Effector memory CD4-positive, alpha-beta T cell (primary cell): Measurements from ENCODE around the gene ADAMTS17.

Experiments
- DNase-seq, 3 donors: peaks; one replicate each; pipeline ENCODE4 v3.0.0-alpha.2; 2020
- H3K27ac ChIP-seq: 2 replicates; pipeline ENCODE4 v1.7.0; 2013; ENCODE audit warnings: mild to moderate bottlenecking, low read length, moderate library complexity; ENCODE audit not compliant: insufficient read depth, poor library complexity, severe bottlenecking
- H3K27me3 ChIP-seq: replicated peaks from 2 replicates; pipeline ENCODE4 v1.7.0; 2013; ENCODE audit warnings: mild to moderate bottlenecking, low read length; ENCODE audit not compliant: insufficient read depth, control insufficient read depth, poor library complexity, severe bottlenecking
- H3K36me3 ChIP-seq: 2 replicates; pipeline ENCODE4 v1.7.0; 2013; ENCODE audit warnings: mild to moderate bottlenecking, low read length, moderate library complexity; ENCODE audit not compliant: control insufficient read depth, insufficient read depth
- H3K4me1 ChIP-seq: 2 replicates; pipeline ENCODE4 v1.7.0; 2013; ENCODE audit warnings: low read length, mild to moderate bottlenecking; ENCODE audit not compliant: control insufficient read depth, insufficient read depth, poor library complexity, severe bottlenecking
- H3K4me3 ChIP-seq: 2 replicates; pipeline ENCODE4 v1.7.0; 2013; ENCODE audit warnings: low read length, low read depth, mild to moderate bottlenecking; ENCODE audit not compliant: insufficient read depth, poor library complexity, severe bottlenecking
- H3K9me3 ChIP-seq: 2 replicates; pipeline ENCODE4 v1.7.0; 2013; ENCODE audit warnings: mild to moderate bottlenecking, low read length, moderate library complexity; ENCODE audit not compliant: control insufficient read depth

ADAMTS17 gene

DNA sequence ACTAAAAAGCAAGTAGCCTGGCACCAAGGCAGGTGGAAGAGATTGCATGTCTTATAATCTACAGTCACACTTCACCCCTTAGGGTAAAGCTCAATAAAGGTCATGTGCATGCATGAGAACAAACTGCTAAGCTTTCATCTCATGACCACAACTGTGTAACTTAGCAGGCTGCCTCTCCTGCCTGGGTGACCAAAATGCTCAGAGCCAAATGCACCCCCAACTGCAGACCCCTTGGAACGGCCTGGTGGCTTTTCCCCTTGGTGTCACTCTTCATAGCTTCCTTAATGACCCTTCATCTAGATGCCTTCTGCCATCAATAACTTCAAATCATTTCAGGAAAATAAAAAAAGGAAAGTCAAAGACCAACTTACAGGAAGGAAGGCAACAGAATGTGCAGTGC lies 88.1 kb downstream of the ADAMTS17 start:
- Histone ChIP-seq H3K9me3 (no peaks in the 10 kb centered on the region), H3K27ac (no peak overlapping the region), H3K27me3 (no peaks in the 10 kb centered on the region), H3K36me3 (no peaks in the 10 kb centered on the region), H3K4me3 (no peak overlapping the region), H3K4me1 (no peaks in the 10 kb centered on the region)
- DNase-seq, result no peak

DNA sequence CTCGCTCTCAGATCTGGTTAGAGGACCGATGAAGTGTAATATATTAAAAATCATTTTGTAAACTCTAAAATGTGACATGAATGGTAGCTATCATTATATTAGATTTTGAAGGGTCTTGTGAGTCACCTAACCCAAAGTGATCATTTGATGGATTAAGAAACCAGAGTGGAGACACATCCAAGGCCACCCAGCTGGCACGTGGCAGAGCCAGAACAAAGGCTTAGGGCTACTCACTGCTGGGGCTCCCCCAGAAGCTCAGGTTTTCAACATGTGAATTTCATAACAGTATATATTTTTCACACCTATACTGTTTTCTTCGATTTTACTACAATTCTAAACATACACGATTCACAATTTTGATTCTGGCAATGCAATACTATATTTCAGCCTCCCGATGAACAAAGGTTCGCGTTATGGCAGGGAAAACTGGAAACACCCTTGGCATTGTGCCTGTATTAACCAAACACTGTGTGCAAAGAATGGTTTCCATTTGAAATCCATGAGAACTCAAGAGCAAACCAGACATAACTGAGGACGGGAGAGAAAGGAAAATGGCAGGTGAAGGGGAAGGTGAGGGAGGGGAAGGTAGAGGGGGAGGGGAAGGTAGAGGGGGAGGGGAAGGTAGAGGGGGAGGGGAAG lies 88.9 kb downstream of the ADAMTS17 start:
- Histone ChIP-seq H3K36me3 (no peaks in the 10 kb centered on the region), H3K4me1 (no peaks in the 10 kb centered on the region), H3K9me3 (no peaks in the 10 kb centered on the region), H3K27ac (no peak overlapping the region), H3K27me3 (no peaks in the 10 kb centered on the region), H3K4me3 (no peak overlapping the region)
- DNase-seq, result no peak

- no peaks in the 10 kb centered on the region for H3K9me3 ChIP-seq
- no peak overlapping the region for H3K27ac ChIP-seq
- H3K27me3 ChIP-seq, result no peaks in the 10 kb centered on the region
- no peaks in the 10 kb centered on the region for H3K36me3 ChIP-seq
- H3K4me3 ChIP-seq, result no peak overlapping the region
- DNase-seq, result no peak
- H3K4me1 ChIP-seq, result no peaks in the 10 kb centered on the region
Observed at GRCh38 chr15:100252359-100252758, 89.4 kb downstream of the ADAMTS17 start.

GRCh38 chr15:100250176-100250800 lies 91.5 kb downstream of the ADAMTS17 start:
- no peaks in the 10 kb centered on the region for H3K27me3 ChIP-seq
- no peak overlapping the region for H3K27ac ChIP-seq
- no peak for DNase-seq
- no peaks in the 10 kb centered on the region for H3K9me3 ChIP-seq
- H3K4me1 ChIP-seq, result no peaks in the 10 kb centered on the region
- no peaks in the 10 kb centered on the region for H3K36me3 ChIP-seq
- H3K4me3 ChIP-seq, result no peak overlapping the region

DNA sequence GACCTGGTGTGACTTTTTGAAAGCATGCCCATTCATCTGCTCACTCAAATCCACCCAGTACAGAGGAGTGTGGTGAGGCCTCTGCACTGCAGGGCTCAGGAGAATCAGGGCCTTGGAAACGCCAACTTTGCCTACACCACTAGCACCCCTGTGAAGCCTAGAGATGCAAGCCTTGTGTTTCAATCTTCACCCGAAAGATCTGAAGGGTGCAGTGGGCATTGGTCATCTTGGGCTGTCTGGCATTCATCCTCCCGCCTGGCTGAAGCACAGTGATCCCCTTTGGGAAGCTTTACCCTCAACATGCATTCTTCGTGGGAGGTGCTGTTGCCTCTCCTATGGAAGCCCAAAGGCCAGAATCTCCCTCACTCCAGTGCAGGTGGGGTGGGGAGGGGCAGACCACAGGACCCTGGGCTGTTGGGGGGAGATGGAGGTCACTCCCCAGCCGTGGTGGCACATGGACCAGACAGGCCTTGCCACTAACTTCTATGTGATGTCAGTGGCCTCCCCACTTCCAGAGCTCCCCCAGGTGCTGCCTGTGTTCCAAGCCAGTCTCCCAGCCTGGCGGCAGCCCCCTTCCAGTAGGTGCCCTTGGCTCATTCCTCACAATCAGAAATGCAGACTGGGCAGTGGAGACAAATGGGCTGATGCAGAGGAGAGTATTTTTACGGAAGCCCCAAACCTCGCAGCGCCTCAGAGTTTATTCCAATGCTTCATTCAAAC lies 92.5 kb downstream of the ADAMTS17 start:
- H3K4me1 ChIP-seq, result no peaks in the 10 kb centered on the region
- no peak overlapping the region for H3K27ac ChIP-seq
- H3K4me3 ChIP-seq, result no peak overlapping the region
- no peak for DNase-seq
- no peaks in the 10 kb centered on the region for H3K27me3 ChIP-seq
- H3K36me3 ChIP-seq, result no peaks in the 10 kb centered on the region
- no peaks in the 10 kb centered on the region for H3K9me3 ChIP-seq

DNA sequence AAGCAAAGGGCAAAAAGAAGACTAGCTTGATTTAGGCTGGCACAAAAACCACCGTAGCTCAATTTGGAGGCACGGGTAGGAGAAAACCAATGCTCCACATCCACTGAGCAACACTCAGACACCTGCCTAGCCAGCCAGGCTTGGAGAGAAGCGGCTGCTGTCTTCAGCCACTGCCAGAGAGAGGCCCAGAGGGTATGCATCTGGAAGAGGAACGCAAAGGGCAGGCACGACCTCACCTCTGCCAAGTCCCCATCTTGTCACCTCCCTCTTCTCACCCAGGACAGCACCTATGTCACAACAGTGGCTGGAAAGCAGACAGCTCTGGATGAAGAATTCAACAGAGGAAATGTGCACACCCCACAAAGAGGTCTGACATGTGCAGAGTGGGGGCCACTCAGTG lies 93.5 kb downstream of the ADAMTS17 start:
- H3K9me3 ChIP-seq, result no peaks in the 10 kb centered on the region
- H3K4me1 ChIP-seq, result no peaks in the 10 kb centered on the region
- H3K4me3 ChIP-seq, result no peak overlapping the region
- H3K27me3 ChIP-seq, result no peaks in the 10 kb centered on the region
- H3K27ac ChIP-seq, result no peak overlapping the region
- no peaks in the 10 kb centered on the region for H3K36me3 ChIP-seq
- DNase-seq, result no peak

DNA sequence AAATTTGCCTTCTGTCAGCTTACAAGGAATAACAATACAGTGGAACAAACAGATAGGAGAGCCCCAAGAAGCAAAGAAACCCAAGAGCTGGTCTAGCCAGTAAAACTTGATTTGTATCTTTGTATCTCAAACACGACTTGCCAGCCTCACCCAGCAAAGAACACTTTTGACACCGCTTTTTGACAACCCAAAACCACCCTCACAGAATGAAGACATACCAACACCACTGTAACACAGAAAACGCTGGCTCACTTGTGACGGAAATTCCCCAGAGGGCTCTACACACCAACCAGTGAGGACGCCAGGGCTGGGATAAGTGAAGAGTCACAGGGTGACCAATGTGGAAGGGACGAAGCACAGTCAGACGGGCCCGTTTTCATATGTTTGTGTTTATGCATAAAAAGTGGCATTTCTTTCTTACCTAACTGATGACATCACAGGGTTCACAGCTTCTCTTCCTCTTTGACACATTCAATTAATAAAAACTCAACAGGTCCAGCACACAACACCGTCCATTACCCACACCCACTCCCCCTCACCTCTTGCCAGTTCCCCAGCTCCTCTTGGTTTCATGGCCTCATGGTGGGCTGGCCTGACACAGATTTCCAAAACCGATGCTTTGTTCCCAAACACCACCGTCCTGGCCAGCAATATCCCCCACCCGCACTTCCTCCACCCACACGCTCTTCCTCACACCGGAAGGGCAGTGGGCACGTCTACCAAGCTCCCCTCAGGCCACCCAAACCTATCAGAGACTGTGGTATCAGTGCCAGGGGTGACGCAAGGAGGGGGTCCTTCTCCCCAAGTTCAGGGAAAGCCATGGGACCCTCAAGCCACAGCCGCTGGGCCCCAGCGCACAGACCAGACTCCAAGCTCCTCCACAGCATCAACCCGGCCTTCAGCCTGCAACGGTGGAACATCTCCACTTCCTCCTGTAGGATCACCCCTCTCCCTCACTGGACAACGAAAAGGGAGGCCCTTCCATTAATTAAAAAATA lies 94.2 kb downstream of the ADAMTS17 start:
- Histone ChIP-seq H3K27me3 (no peaks in the 10 kb centered on the region), H3K4me1 (no peaks in the 10 kb centered on the region), H3K9me3 (no peaks in the 10 kb centered on the region), H3K36me3 (no peaks in the 10 kb centered on the region), H3K27ac (no peak overlapping the region), H3K4me3 (no peak overlapping the region)
- DNase-seq, result no peak

GRCh38 chr15:100245855-100246254 lies 95.9 kb downstream of the ADAMTS17 start:
- no peak overlapping the region for H3K4me3 ChIP-seq
- H3K9me3 ChIP-seq, result no peaks in the 10 kb centered on the region
- H3K27ac ChIP-seq, result no peak overlapping the region
- H3K27me3 ChIP-seq, result no peaks in the 10 kb centered on the region
- H3K4me1 ChIP-seq, result no peaks in the 10 kb centered on the region
- no peaks in the 10 kb centered on the region for H3K36me3 ChIP-seq
- no peak for DNase-seq

DNA sequence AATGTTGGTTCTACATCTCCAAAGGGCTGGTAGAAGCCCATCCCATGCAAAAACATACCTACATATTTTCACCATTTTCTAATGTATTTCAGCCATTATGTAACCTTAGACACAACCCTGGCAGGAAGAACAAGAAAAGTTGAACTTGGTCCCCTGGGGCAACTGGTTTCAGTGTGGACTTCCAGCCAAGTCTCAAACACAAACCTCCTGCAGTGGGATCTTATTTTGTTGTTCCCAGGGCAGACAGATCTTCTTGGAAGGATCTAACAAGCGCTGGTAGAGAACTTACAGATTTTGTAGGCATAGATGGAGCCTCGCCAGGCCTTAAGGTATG lies 96.3 kb downstream of the ADAMTS17 start:
- H3K9me3 ChIP-seq, result no peaks in the 10 kb centered on the region

More for the DNA sequence above, 96.3 kb downstream of the ADAMTS17 start:
- Histone ChIP-seq H3K4me1 (no peaks in the 10 kb centered on the region), H3K36me3 (no peaks in the 10 kb centered on the region), H3K4me3 (no peak overlapping the region), H3K27ac (no peak overlapping the region), H3K27me3 (no peaks in the 10 kb centered on the region)
- DNase-seq, result no peak
